ENCODE measurements around the gene TMEM125.

The TMEM125 gene

DNA sequence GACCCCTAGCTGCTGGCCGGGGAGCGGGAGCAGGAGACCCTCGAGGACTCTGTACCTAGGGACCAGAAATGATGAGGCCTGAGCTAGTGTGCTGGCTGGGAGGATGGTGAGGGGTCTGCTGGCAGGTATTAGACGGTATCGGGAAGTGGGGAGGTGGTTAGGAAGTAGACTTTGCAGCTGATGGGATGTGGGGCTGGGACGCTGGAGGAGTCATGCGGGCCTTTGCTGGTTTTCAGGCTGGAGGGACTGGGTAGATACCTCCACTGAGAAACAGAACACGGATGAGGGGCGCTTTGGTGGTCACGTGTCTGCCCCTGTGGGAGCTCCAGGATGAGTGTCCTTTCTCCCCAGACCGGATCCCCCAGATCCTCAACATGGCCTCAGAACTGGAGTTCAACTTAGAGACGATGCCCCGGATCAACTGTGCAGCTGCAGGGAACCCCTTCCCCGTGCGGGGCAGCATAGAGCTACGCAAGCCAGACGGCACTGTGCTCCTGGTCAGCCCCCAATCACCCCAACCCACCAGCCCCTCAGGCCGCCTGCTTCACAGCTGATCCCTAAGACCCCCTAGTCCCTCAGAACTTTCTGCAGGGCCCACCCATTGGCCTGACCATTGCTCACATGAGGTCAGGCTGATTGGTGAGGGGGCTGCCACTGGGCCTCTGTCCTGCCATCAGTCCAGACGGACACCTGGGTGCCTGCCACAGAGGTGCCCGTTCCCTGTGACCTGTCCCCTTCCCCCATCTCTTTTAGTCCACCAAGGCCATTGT is 39.0 kb downstream of the TMEM125 start:
- no peak for DNase-seq (ENCODE audit: low read depth in 2 of 2)
- TF ChIP-seq, protein P1, sequence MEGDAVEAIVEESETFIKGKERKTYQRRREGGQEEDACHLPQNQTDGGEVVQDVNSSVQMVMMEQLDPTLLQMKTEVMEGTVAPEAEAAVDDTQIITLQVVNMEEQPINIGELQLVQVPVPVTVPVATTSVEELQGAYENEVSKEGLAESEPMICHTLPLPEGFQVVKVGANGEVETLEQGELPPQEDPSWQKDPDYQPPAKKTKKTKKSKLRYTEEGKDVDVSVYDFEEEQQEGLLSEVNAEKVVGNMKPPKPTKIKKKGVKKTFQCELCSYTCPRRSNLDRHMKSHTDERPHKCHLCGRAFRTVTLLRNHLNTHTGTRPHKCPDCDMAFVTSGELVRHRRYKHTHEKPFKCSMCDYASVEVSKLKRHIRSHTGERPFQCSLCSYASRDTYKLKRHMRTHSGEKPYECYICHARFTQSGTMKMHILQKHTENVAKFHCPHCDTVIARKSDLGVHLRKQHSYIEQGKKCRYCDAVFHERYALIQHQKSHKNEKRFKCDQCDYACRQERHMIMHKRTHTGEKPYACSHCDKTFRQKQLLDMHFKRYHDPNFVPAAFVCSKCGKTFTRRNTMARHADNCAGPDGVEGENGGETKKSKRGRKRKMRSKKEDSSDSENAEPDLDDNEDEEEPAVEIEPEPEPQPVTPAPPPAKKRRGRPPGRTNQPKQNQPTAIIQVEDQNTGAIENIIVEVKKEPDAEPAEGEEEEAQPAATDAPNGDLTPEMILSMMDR (IDR thresholded peaks at IDR 0.05; ENCODE audit: low read depth, low read length) = no peak

DNA sequence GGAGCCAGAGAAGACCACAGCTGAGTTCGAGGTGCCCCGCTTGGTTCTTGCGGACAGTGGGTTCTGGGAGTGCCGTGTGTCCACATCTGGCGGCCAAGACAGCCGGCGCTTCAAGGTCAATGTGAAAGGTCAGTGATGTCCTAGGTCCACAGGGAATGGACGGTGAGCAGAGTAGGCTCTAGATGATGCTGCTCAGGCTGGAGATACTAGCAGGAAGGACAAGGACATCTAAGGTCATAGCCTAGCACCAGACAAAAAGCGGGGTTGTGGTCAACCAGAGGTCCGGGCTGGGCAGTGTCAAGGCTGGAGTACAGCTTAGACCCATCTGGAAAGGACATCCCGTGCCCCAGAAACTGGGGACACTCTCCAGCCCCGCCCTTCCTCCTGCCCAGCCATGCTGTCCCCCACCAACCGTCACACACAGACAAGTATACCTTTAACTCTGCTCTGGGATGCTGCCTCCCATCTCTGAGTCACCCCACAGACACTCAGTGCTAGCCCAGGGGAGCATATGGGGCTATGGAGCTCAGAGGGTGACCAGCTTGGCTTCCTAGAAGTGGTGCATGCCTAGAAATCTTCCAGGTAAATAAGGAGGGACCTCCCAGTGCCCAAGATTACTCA is 39.7 kb downstream of the TMEM125 start:
- TF ChIP-seq, protein P1 (IDR thresholded peaks at IDR 0.05; ENCODE audit: low read depth, low read length) = no peak
- DNase-seq (ENCODE audit: low read depth in 2 of 2) = no peak
- H3K4me3 ChIP-seq (replicated peaks in 1 of 2; ENCODE audit: low read depth in 2 of 2, low read length in 2 of 2) = no peak overlapping the region

More for the DNA sequence above, 39.0 kb downstream of the TMEM125 start:
- no peak overlapping the region for H3K4me3 ChIP-seq (replicated peaks in 1 of 2; ENCODE audit: low read depth in 2 of 2, low read length in 2 of 2)

DNA sequence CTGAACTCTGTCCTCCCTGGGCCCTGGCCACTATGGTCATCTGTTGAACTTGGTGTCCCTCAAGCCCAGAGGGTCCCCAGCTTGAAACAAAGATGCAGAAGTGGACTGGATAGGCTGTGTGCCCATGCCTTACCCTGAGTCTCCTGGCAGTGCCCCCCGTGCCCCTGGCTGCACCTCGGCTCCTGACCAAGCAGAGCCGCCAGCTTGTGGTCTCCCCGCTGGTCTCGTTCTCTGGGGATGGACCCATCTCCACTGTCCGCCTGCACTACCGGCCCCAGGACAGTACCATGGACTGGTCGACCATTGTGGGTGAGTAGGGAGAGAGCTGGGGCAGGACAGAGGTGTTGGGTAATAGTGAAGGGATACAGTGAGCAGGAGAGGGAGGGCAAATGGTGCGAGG is 41.7 kb downstream of the TMEM125 start:
- no peak overlapping the region for H3K4me3 ChIP-seq (replicated peaks in 1 of 2; ENCODE audit: low read depth in 2 of 2, low read length in 2 of 2)
- no peak for DNase-seq (ENCODE audit: low read depth in 2 of 2)
- TF ChIP-seq, protein P1 (IDR thresholded peaks at IDR 0.05; ENCODE audit: low read depth, low read length) = no peak

- DNase-seq (ENCODE audit: low read depth in 2 of 2) = no peak
- TF ChIP-seq, protein P1 (IDR thresholded peaks at IDR 0.05; ENCODE audit: low read depth, low read length) = no peak
- no peak overlapping the region for H3K4me3 ChIP-seq (replicated peaks in 1 of 2; ENCODE audit: low read depth in 2 of 2, low read length in 2 of 2)
Observed at GRCh38 chr1:43312212-43312623, 42.4 kb downstream of the TMEM125 start.

DNA sequence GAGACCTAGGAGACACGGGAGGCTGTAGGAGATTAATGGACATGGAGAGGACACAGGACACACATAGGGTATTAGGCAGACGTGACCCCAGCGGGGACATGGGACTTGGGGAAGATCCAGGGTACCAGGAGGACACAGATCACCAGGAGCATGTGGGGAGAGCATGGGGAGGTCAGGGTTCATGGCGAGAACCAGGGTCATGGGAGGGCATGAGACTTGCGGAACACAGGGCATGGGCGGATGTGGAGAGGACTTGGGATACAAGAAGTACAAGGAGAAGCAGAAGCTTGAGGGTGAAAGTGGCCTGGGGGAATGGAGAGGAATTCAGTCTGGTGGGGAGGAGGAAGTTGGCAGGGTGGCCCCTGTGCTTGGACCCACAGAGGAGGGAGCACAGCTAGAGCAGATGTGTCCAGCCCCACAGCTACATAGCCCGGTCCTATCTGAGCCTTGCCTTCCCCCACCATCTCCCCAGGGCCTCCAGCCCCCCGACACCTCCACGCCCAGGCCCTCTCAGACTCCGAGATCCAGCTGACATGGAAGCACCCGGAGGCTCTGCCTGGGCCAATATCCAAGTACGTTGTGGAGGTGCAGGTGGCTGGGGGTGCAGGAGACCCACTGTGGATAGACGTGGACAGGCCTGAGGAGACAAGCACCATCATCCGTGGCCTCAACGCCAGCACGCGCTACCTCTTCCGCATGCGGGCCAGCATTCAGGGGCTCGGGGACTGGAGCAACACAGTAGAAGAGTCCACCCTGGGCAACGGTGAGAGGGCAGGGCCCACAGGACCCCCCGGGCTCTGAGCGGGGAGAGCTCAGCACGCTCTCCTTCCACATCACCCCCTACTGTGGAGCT is 43.1 kb downstream of the TMEM125 start:
- DNase-seq (ENCODE audit: low read depth in 2 of 2) = no peak
- no peak overlapping the region for H3K4me3 ChIP-seq (replicated peaks in 1 of 2; ENCODE audit: low read depth in 2 of 2, low read length in 2 of 2)
- TF ChIP-seq, protein P1 (IDR thresholded peaks at IDR 0.05; ENCODE audit: low read depth, low read length) = no peak

DNA sequence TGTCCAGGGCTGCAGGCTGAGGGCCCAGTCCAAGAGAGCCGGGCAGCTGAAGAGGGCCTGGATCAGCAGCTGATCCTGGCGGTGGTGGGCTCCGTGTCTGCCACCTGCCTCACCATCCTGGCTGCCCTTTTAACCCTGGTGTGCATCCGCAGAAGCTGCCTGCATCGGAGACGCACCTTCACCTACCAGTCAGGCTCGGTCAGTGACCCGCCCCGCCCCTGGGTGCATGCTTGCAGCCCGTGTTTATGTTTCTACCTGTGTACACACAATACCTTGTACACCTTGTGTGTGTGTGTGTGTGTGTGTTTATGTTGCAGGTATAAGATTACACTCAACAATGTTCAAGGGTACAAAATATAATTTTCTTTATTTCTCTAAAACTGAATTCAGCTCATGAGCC is 44.0 kb downstream of the TMEM125 start:
- no peak overlapping the region for H3K4me3 ChIP-seq (replicated peaks in 1 of 2; ENCODE audit: low read depth in 2 of 2, low read length in 2 of 2)
- TF ChIP-seq, protein P1 (IDR thresholded peaks at IDR 0.05; ENCODE audit: low read depth, low read length) = no peak
- no peak for DNase-seq (ENCODE audit: low read depth in 2 of 2)

All from cardiac fibroblast (primary cell).